GM23338 (cell line): ENCODE measurements around the gene SCN9A. TPM values are rescaled to one million over a fixed set of nuclear protein-coding genes. Genes with fewer than 3 reads are reported as not detected.

Source experiments
- ATAC-seq: fragments of 200-7000 bp; cut with Tn5 transposase; 3 replicates; pipeline ENCODE4 v1.9.1; 2020
- DNase-seq: peaks from one replicate; pipeline ENCODE4 v3.0.0-alpha.2; 2015; ENCODE audit warnings: low spot score
- H2AFZ ChIP-seq: fragments of 200-600 bp; sonication (generic); 2 replicates; pipeline ENCODE4 v1.8.0; 2016; ENCODE audit warnings: antibody characterized with exemption, mild to moderate bottlenecking, moderate library complexity
- H3F3A ChIP-seq: fragments of 200-600 bp; sonication (generic); replicated peaks from 2 replicates; pipeline ENCODE4 v1.8.0; 2017; ENCODE audit warnings: antibody characterized with exemption, mixed run types, low read depth
- H3K27ac ChIP-seq: fragments of 200-600 bp; sonication (generic); 2 replicates; pipeline ENCODE4 v1.6.1; 2016; ENCODE audit warnings: low read depth
- H3K27me3 ChIP-seq: fragments of 200-600 bp; sonication (generic); 2 replicates; pipeline ENCODE4 v1.8.0; 2016; ENCODE audit warnings: mild to moderate bottlenecking, mixed run types, moderate library complexity; ENCODE audit not compliant: insufficient read depth
- H3K36me3 ChIP-seq: fragments of 200-600 bp; sonication (generic); 2 replicates; pipeline ENCODE4 v1.8.0; 2016; ENCODE audit warnings: mild to moderate bottlenecking; ENCODE audit not compliant: insufficient read depth
- H3K4me1 ChIP-seq: fragments of 200-600 bp; sonication (generic); 2 replicates; pipeline ENCODE4 v1.8.0; 2016; ENCODE audit warnings: mild to moderate bottlenecking, moderate library complexity; ENCODE audit not compliant: insufficient read depth
- H3K4me2 ChIP-seq: fragments of 200-600 bp; sonication (generic); 2 replicates; pipeline ENCODE4 v1.7.1; 2017; ENCODE audit warnings: mixed run types
- H3K4me3 ChIP-seq: fragments of 200-600 bp; sonication (generic); 2 replicates; pipeline ENCODE4 v1.6.1; 2016; ENCODE audit warnings: mixed run types
- H3K79me2 ChIP-seq: fragments of 200-600 bp; sonication (generic); replicated peaks from 2 replicates; pipeline ENCODE4 v1.8.0; 2017; ENCODE audit warnings: mild to moderate bottlenecking; ENCODE audit not compliant: insufficient read depth
- H3K9me2 ChIP-seq: fragments of 200-600 bp; sonication (generic); 2 replicates; pipeline ENCODE4 v1.8.0; 2017; ENCODE audit not compliant: insufficient read depth
- H4K20me1 ChIP-seq: fragments of 200-600 bp; sonication (generic); replicated peaks from 2 replicates; pipeline ENCODE4 v1.8.0; 2017; ENCODE audit warnings: mild to moderate bottlenecking; ENCODE audit not compliant: insufficient read depth
- H3K27ac Mint-ChIP-seq: 2 replicates; pipeline ENCODE4 v1.8.0; 2020; ENCODE audit warnings: inconsistent platforms, mild to moderate bottlenecking, moderate library complexity, mixed read lengths
- H3K27me3 Mint-ChIP-seq: 3 replicates; pipeline ENCODE4 v1.8.0; 2022; ENCODE audit warnings: low read depth, mild to moderate bottlenecking, moderate library complexity, mixed read lengths, inconsistent platforms; ENCODE audit not compliant: insufficient read depth, poor library complexity
- H3K36me3 Mint-ChIP-seq: 3 replicates; pipeline ENCODE4 v1.8.0; 2021; ENCODE audit warnings: low read depth, mild to moderate bottlenecking, inconsistent platforms, moderate library complexity, mixed read lengths
- H3K4me1 Mint-ChIP-seq: 3 replicates; pipeline ENCODE4 v1.8.0; 2020; ENCODE audit warnings: mild to moderate bottlenecking, inconsistent platforms, mixed read lengths
- H3K4me3 Mint-ChIP-seq: 3 replicates; pipeline ENCODE4 v1.8.0; 2021; ENCODE audit warnings: moderate library complexity, mild to moderate bottlenecking, inconsistent platforms, mixed read lengths
- H3K9me3 Mint-ChIP-seq: 3 replicates; pipeline ENCODE4 v1.8.0; 2020; ENCODE audit warnings: moderate library complexity, mild to moderate bottlenecking, inconsistent platforms, mixed read lengths
- CREB1 ChIP-seq: fragments of 250-450 bp; sonication (Bioruptor Pico); IDR thresholded peaks from 2 replicates; pipeline ENCODE4 v1.5.0; 2020; ENCODE audit warnings: low read depth, mild to moderate bottlenecking, moderate library complexity
- CTCF ChIP-seq, 2 experiments: fragments of 200-600 bp in 1 of 2; sonication (generic) in 1 of 2; conservative IDR thresholded peaks; 2 replicates each; pipeline versions ENCODE4 v1.5.1 to v1.6.1; 2016 to 2017; ENCODE audit warnings: antibody characterized with exemption in 2 of 2, low read depth in 2 of 2, mild to moderate bottlenecking in 2 of 2, moderate library complexity in 1 of 2
- EZH2 ChIP-seq: fragments of 200-600 bp; sonication (generic); IDR thresholded peaks from one replicate; pipeline ENCODE4 v1.8.0; 2017; ENCODE audit warnings: antibody characterized with exemption, mild to moderate bottlenecking, low read depth; ENCODE audit not compliant: unreplicated experiment
- JUNB ChIP-seq: IDR thresholded peaks from one replicate; pipeline ENCODE4 v1.6.1; 2016; ENCODE audit warnings: antibody characterized with exemption; ENCODE audit not compliant: unreplicated experiment
- POLR2AphosphoS5 ChIP-seq: IDR thresholded peaks from 2 replicates; pipeline ENCODE4 v1.6.1; 2016; ENCODE audit warnings: antibody characterized with exemption, low read depth
- ZNF114 ChIP-seq: fragments of 250-450 bp; sonication (Bioruptor Pico); IDR thresholded peaks from 2 replicates; pipeline ENCODE4 v1.5.0; 2020; ENCODE audit warnings: mild to moderate bottlenecking, moderate library complexity
- ZNF462 ChIP-seq: fragments of 250-450 bp; sonication (Bioruptor Pico); IDR thresholded peaks from 2 replicates; pipeline ENCODE4 v1.5.0; 2020; ENCODE audit warnings: mild to moderate bottlenecking, moderate library complexity
- polyA plus RNA-seq: library from polyadenylated mRNA; unstranded; fragments of >200 nt; fragmentation: Nextera tagmentation; extraction: Ambion mirVana; gene quantifications from 2 replicates; pipeline ENCODE4 v1.2.1, GENCODE V29; 2016
- total RNA-seq: library from RNA; depleted of rRNA; stranded (reverse); fragments of >200 nt; shearing (Covaris generic); gene quantifications from 2 replicates; pipeline ENCODE4 v1.2.3, GENCODE V29; 2014

The SCN9A gene
- total and polyA plus RNA-seq, 2 experiments from 2014 or later, result 8.8 to 9.5 TPM

- ATAC-seq (no peak), DNase-seq (no peak)
- Mint-ChIP-seq H3K4me3 (no peak overlapping the region), H3K4me1 (no peaks in the 10 kb centered on the region), H3K9me3 (no peaks in the 10 kb centered on the region), H3K27me3 (no peaks in the 10 kb centered on the region), H3K27ac (no peak overlapping the region), H3K36me3 (no peaks in the 10 kb centered on the region)
- Histone ChIP-seq H3K4me2 (no peak overlapping the region), H3K27ac (no peak overlapping the region), H3F3A (no peaks in the 10 kb centered on the region), H3K36me3 (no peaks in the 10 kb centered on the region), H3K9me2 (no peaks in the 10 kb centered on the region; the same call in 1 of the 2 replicates), H3K79me2 (no peaks in the 10 kb centered on the region), H4K20me1 (no peaks in the 10 kb centered on the region), H3K4me3 (no peak overlapping the region), H3K4me1 (no peaks in the 10 kb centered on the region), H3K27me3 (no peaks in the 10 kb centered on the region), H2AFZ (no peak overlapping the region)
- TF ChIP-seq CREB1 (no peak), ZNF114 (CRISPR knock-in tag) (no peak), EZH2 (no peak), JUNB (no peak)
These were observed 220.9 kb downstream of the SCN9A start for GRCh38 chr2:166154685-166155338.

- no peak overlapping the region for H3K27ac ChIP-seq
- H3K9me3 Mint-ChIP-seq, result no peaks in the 10 kb centered on the region
- H3K27me3 ChIP-seq, result no peaks in the 10 kb centered on the region
- TF ChIP-seq CTCF (conservative IDR thresholded peaks at IDR 0.05; ENCODE audit: low read depth in 2 of 2), result peak; percentile 28 to 31; a peak in 3 of 4 replicates
- TF ChIP-seq POLR2AphosphoS5, result no peak
- H3K36me3 ChIP-seq, result no peaks in the 10 kb centered on the region
- peak; percentile 26 for DNase-seq
- no peak overlapping the region for H3K4me3 Mint-ChIP-seq
- H3K4me1 Mint-ChIP-seq, result peaks cover 20% of the 10 kb centered on the region
- H3K4me2 ChIP-seq, result no peak overlapping the region
- H4K20me1 ChIP-seq, result no peaks in the 10 kb centered on the region
- no peaks in the 10 kb centered on the region for H3K36me3 Mint-ChIP-seq
- H3K27ac Mint-ChIP-seq, result no peak overlapping the region
- H3K9me2 ChIP-seq, result no peaks in the 10 kb centered on the region
- no peaks in the 10 kb centered on the region for H3F3A ChIP-seq
- no peak overlapping the region for H3K4me3 ChIP-seq
- no peak for ATAC-seq
- 0 out of 2 replicates have a peak, but pooled peaks cover 3% of the 10 kb centered on the region for H3K4me1 ChIP-seq
- H3K79me2 ChIP-seq, result no peaks in the 10 kb centered on the region
- H2AFZ ChIP-seq, result no peak overlapping the region
- H3K27me3 Mint-ChIP-seq, result no peaks in the 10 kb centered on the region
These were observed 223.7 kb downstream of the SCN9A start for GRCh38 chr2:166152064-166152463.

DNA sequence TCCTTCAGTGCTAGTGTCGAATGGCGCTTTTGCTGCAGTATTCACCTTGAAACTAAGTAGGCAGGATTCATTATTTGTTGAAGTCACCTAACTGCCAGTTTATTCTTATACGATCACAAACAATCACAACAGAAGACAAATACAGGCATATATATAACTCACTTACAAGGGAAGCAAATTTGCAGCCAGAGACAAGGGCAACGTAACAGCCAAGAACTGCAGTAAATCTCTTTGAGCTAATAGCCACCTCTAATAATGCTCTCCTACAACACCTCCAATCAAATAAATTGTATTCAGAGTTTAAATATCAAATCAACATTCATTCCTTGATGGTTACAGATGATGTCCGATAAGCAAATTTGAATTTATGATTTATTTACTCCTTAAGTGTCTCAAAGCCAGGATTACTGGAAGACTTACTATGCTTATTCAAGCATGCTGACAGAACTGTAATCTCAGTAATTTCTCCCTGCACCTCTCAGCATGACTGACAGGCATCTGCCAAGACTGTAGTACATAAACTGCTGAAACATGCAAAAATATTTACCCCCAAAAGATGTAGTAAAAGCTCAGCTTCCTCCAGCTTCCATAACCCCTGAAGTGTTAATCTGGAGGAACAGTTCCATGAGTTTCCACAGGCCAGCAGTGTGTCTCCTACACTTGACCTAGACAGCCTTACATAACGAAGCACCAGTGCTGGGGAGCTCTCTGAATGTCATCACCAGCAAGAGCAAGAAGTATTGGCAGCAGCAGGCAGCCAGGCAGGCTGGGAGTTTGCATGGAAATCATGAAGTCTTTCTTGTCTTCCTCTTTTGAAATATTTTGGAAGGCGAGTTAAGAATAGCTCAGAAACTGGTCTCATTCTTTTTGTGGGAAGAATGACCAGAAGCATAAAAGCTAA lies 227.0 kb downstream of the SCN9A start:
- no peak overlapping the region for H3K4me2 ChIP-seq
- H3K27me3 Mint-ChIP-seq, result no peaks in the 10 kb centered on the region
- peak; percentile 87 for TF ChIP-seq ZNF462 (CRISPR knock-in tag)

More for the DNA sequence above, 227.0 kb downstream of the SCN9A start:
- ATAC-seq (peak; percentile 96), DNase-seq (peak; percentile 50)
- Histone ChIP-seq H3F3A (no peaks in the 10 kb centered on the region), H4K20me1 (no peaks in the 10 kb centered on the region), H3K27ac (no peak overlapping the region), H3K9me2 (no peaks in the 10 kb centered on the region), H3K79me2 (no peaks in the 10 kb centered on the region), H3K27me3 (no peaks in the 10 kb centered on the region), H2AFZ (no peak overlapping the region), H3K4me3 (no peak overlapping the region), H3K4me1 (0 out of 2 replicates have a peak, but pooled peaks cover 3% of the 10 kb centered on the region), H3K36me3 (no peaks in the 10 kb centered on the region)
- Mint-ChIP-seq H3K4me3 (no peak overlapping the region), H3K27ac (no peak overlapping the region), H3K4me1 (peaks cover 20% of the 10 kb centered on the region), H3K36me3 (no peaks in the 10 kb centered on the region), H3K9me3 (no peaks in the 10 kb centered on the region)
